Activated CD4-positive, alpha-beta T cell treated with anti-CD3 and anti-CD28 coated beads for 4 hours (primary cell): ENCODE results near the gene ADARB2.
"Not testable (repeated sequence)": the region's sequence is repeated elsewhere in the genome, so short reads cannot be mapped to it uniquely, and the experiment has no call there.

Source experiments
- DNase-seq, 2 donors: peaks; one replicate each; pipeline ENCODE4 v3.0.0-alpha.2; 2020

The ADARB2 gene

GRCh38 chr10:1267568-1267967 lies 469.8 kb downstream of the ADARB2 start:
- DNase-seq, result no peak

DNA sequence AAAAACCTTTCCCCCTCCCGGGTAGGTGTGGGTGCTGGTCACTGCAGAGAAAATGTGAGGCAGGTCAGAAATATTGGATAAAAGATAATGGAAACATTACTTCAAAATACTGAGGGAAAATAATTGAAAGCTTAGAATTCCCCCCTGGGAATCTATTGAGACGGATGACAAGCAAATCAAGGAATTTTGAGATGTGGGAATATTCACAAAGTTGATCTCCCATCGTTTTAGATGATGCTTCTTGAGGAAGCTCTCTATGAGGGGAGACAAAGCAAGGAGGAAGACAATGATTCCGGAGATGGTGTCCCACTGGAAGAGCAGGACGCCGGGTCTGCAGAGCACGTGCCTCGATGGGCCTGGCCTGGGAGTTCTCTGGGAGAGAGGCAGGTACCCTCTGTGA lies 470.2 kb downstream of the ADARB2 start:
- no peak for DNase-seq

- DNase-seq, result no peak
Measured at GRCh38 chr10:1266033-1266802, 471.1 kb downstream of the ADARB2 start.

GRCh38 chr10:1264001-1264400 lies 473.3 kb downstream of the ADARB2 start:
- no peak for DNase-seq

DNA sequence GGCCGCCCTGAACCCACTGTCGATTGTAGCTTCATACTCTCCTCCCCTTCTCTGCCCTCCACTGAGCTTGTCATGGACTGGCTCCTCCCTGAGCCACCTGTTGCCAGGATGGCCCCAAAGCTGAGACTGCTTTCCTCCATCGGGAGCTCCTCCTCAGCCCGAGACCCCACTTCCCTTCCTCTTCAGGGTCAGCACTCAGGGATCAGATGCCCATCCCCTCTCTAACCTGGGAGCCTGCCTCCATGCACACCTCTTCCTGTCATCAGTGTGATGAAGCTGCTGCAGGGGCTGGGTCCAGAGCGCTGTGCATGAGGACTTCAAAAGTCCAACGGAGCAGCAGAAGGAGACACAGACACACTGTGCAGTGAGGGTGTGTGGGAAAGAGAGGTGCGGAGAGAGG lies 480.1 kb downstream of the ADARB2 start:
- DNase-seq, result no peak

DNA sequence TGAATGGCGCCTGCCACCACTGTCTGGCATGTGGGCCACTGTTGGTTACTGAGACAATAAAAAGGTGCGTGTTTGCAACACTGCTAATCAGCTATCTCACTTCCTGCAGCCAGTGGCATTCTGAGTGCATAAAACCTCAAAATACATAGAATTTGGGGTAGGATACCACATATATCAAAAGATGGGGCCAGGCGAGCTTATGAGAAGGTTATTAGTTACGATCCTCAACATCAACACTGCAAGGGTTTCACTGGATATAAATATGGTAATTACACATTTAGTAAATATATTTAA lies 480.9 kb downstream of the ADARB2 start:
- DNase-seq, result no peak

- DNase-seq, result no peak
Measured at GRCh38 chr10:1255600-1256431, 481.5 kb downstream of the ADARB2 start.

DNA sequence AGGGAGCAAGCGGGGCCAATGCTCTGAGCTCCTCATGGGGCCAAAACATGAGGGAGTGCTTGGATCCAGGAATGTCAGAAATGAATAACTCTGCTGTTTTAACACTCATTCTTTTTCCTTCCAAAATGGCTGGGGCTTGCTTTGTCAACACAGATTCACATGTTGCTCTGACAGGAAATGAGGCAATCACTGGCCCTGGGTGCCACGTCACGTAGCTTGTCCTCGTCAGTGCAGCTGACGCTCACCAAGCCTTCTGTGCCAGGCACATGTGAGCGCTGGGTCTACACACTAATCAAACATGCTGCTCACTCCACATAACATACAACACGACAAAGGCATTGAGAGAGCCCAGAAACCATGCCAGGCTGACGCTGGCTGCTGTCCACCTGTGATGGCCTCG lies 482.2 kb downstream of the ADARB2 start:
- DNase-seq, result no peak

DNA sequence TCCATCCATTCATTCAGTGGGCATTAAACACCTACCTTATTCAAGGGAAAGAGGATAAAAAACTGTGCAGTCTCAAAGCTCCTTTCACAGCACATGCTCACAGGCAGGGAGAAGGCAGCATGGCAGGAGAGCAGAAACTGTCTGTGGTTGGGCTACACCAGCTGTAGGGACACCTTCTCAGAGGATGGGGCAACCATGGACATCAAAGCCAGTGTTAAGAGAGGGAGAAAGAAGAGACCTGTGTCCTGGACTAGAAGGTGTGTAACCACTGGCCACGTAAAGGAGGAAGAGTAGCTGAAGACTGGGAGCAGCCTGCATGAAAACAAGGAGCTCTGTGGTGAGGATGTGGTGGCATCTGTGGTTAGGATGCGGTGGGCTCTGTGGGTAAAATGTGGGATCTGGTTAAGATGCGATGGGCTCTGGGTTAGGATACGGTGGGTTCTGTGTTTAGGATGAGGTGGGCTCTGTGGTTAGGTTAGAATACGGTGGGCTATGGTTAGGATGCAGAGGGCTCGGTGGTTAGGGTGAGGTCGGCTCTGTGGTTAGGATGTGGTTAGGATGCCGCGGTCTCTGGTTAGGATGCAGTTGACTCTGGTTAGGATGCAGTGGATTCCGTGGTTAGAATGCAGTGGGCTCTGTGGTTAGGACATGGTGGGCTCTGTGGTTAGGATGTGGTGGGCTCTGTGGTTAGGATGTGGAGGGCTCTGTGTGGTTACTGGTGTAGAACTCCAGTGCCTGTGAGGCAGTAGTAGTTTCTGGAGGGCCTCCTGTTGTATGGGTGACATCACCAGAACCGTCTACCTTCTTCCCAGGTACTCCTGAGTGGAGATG lies 483.6 kb downstream of the ADARB2 start:
- DNase-seq, result no peak

- no peak for DNase-seq
Measured at GRCh38 chr10:1251769-1252168, 485.6 kb downstream of the ADARB2 start.

GRCh38 chr10:1249142-1249920 lies 488.0 kb downstream of the ADARB2 start:
- DNase-seq, result no peak

DNA sequence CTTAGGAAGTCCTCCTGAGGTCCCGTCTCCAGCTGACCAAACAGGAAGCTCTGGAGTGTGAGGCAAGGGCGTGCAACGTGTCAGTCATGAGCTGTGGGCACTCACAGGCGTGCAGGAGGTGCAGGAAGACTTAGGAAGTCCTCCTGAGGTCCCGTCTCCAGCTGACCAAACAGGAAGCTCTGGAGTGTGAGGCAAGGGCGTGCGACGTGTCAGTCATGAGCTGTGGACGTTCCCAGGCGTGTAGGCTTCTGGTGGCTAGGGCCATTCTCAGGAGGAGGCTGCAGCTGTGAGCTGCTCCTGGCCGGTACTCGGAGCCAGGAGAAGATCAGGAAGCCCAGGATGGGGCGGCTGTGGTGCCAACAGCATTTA lies 489.1 kb downstream of the ADARB2 start:
- not testable (repeated sequence) for DNase-seq

DNA sequence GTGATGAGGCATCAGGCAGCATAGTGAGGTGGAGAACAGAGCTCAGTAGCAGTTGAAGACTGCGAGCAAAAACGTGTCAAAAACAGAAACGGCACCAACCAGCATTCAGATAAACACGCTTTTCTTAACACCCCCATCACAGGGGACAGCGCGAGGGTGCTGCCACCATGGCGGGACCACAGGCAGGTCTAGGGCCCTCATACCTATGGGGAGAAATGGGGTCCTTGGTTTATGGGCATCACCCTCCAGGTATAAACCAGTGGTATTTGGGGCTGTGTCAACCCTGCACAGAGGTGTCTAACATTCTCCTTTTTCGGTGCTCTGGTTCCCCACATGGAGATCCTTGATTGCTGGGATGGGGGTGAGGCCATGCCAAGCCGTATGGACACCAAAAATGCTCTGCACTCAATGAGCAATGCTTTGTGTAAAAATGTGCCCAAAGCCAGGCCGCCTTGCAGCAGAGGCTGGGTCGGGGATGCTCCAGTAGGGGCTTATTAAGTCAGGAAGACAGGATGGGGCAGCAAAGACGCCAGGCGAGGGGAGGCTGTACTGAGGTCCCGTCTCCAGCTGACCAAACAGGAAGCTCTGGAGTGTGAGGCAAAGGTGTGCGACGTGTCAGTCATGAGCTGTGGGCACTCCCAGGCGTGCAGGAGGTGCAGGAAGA lies 489.6 kb downstream of the ADARB2 start:
- DNase-seq, result no peak

GRCh38 chr10:1244493-1244892 lies 492.8 kb downstream of the ADARB2 start:
- DNase-seq, result no peak

DNA sequence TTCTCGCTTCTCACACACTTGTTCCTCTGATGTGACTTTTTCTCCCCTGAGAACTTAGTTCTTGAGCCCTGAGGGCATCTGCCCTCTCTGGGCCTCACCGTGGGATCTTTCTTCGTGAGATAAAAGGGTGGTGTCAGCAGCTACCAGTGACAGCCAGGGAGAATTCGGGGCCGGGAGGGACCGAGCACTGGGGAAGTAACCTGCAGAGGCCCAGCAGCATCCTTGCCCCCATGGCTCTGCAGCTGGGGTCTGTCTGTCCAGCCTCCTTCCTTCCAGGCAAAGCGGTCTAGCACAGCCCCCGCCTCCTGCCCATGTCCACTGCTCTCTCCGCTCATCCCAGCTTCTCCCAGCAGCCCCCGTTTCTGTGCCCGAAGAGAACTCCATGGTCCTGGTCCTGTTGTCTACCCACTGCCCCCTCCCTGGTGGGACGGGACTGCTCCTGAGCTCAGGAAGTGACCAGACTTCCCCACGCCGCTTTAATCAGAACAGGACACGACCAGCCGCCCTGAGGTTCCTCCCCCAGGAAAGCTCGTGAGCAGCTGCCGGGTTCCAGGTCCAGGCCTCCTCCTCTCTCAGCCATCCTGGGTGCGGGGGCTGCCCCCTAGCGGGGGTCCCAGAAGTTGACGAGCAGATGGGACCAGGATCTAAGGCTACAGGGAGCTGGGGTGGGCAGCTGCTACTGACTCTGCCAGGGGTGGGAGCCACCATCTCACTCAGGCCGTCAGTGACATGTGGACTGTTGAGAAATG lies 493.7 kb downstream of the ADARB2 start:
- no peak for DNase-seq

- no peak for DNase-seq
Measured at GRCh38 chr10:1242975-1243374, 494.4 kb downstream of the ADARB2 start.

DNA sequence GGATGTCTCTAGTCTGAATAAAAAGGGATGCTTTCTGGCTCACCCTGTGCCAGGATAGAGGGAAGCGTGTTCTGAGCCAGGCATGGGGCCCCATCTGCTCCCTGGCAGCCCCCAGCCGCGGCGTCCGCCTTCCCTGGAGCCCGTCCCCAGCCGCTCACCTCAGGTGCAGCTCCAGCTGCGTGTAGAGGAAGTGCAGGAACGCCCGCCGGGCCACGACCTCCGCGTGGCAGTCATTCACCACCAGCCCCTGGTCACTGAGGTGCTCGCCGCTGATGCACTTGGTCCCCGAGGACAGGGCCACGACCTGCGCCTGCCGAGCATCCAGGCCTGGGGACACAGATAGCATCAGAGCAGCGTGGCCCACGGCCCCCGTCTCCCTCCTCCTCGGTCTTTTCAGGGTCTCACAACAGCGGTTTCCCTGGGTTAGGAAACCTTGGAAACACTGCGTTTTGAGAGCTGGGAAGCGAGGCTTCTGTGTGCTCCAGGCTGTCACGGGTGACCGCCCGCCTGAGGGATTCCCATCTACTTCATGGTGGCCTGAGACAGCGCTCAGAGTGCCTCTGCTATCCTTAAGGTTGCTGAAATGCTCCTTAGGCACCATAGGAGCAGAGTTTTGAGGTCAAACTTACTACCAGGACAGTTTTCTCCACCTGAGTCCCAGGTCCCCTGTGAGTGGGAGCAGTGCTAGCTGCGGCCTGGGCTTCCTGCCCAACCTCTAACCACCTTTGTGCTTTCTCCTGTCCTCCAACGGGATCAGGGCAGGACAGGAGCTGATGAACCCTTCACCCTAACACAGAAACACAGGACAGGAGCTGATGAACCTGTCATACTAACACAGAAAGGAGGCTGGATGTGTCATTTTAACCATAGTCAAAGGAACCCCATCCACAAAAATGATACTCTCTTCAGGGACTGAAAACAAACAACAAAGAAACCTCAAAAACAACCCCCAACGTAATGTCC lies 495.1 kb downstream of the ADARB2 start:
- no peak for DNase-seq

DNA sequence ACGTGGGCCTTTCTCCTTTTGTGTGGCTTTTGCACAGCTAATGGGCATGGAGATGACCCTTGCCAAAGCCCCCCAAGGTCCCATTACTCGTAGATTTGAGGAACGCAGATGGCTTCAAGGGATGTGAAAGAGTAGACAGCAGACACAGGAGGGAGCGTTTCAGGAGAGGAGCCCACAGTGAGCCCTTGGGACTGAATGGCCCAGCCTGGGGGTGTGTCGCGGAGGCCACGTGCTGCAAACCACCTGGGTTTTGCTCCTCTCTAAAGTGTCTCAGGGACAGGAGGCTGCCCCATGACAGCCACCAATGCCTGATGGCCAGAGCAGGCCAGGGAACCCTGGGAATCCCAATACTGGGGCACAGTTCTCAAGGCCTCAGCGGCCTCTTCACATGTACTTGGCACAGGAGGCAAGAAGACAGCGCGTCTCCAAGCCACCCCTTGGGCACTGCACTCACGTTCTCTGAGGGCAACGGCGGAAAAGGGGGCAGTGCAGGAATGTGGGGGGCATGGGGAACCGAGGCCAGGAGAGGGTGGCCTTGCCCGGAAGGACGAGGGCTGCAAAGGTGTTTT lies 495.9 kb downstream of the ADARB2 start:
- no peak for DNase-seq

DNA sequence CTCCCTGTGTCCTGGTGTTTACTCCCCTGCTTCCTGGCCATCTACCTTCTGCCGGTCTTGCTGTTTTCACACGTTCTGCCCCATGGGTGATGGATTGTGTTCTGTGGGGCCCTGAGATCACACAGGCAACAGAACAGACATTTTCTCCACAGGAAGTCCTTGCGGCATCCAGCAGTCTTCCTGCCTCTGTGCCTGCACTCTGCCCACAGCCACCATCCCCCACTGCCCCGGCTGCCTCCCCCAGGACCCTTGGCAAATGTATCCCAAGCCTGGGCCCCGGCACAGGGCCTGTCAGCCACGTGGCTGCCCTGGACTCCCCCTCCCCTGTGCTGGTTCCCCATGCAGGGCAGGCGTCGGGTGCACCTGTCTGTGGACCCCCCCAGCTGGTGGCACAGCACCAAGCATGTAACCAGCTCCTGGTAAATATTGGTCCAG lies 497.0 kb downstream of the ADARB2 start:
- no peak for DNase-seq

- no peak for DNase-seq
Measured at GRCh38 chr10:1233031-1233430, 504.3 kb downstream of the ADARB2 start.
